Liver (tissue), 9 donors: ENCODE results near the gene TRPC4. TPM values are rescaled to one million over a fixed set of nuclear protein-coding genes. Genes with fewer than 3 reads are reported as not detected.
A peak's percentile ranks its signal among the peaks of the same experiment; 100 is the strongest.

Experiments used
- DNase-seq: peaks from one replicate; pipeline ENCODE4 v3.0.0-alpha.2; 2017; ENCODE audit warnings: low spot score
- H3K27ac ChIP-seq, 2 donors: one replicate each; pipeline ENCODE4 v1.7.0; 2013; ENCODE audit warnings: inconsistent platforms in 2 of 2, low read length in 2 of 2, control low read depth in 1 of 2, low read depth in 1 of 2, mild to moderate bottlenecking in 1 of 2
- H3K27me3 ChIP-seq, 4 donors: one replicate each; pipeline versions ENCODE4 v1.6.1 to v1.7.0; 2013; ENCODE audit warnings: low read length in 3 of 4, inconsistent platforms in 1 of 4, mild to moderate bottlenecking in 1 of 4, moderate library complexity in 1 of 4; ENCODE audit not compliant: control insufficient read depth in 4 of 4, insufficient read depth in 4 of 4
- H3K36me3 ChIP-seq, 4 donors: one replicate each; pipeline versions ENCODE4 v1.6.1 to v1.7.0; 2013; ENCODE audit warnings: low read length in 3 of 4, mild to moderate bottlenecking in 3 of 4, low read depth in 1 of 4, moderate library complexity in 1 of 4; ENCODE audit not compliant: control insufficient read depth in 4 of 4, insufficient read depth in 3 of 4
- H3K4me1 ChIP-seq, 4 donors: one replicate each; pipeline versions ENCODE4 v1.6.1 to v1.7.0; 2013; ENCODE audit warnings: low read length in 3 of 4, mild to moderate bottlenecking in 3 of 4, moderate library complexity in 1 of 4; ENCODE audit not compliant: control insufficient read depth in 4 of 4, insufficient read depth in 4 of 4
- H3K4me3 ChIP-seq, 3 donors: one replicate each; pipeline versions ENCODE4 v1.6.1 to v1.7.0; 2013; ENCODE audit warnings: low read length in 3 of 3, control low read depth in 1 of 3, low read depth in 1 of 3, mild to moderate bottlenecking in 1 of 3
- H3K9ac ChIP-seq, 2 donors: one replicate each; pipeline ENCODE4 v1.7.0; 2013; ENCODE audit warnings: low read length in 2 of 2, mild to moderate bottlenecking in 2 of 2, moderate library complexity in 2 of 2, control low read depth in 1 of 2, low read depth in 1 of 2
- H3K9me3 ChIP-seq, 4 donors: one replicate each; pipeline versions ENCODE4 v1.6.1 to v1.7.0; 2013; ENCODE audit warnings: low read length in 3 of 4; ENCODE audit not compliant: control insufficient read depth in 4 of 4
- ATF3 ChIP-seq: IDR thresholded peaks from 2 replicates; pipeline ENCODE4 v1.6.1; 2016; ENCODE audit warnings: antibody characterized with exemption
- CTCF ChIP-seq: fragments of 150-350 bp; IDR thresholded peaks from 2 replicates; pipeline ENCODE4 v1.5.1; 2017; ENCODE audit warnings: improper control_type of control experiment, low read depth, low read length; ENCODE audit not compliant: missing input control
- EGR1 ChIP-seq, 2 donors: IDR thresholded peaks; 2 replicates each; pipeline ENCODE4 v1.6.1; 2016 to 2018; ENCODE audit warnings: antibody characterized with exemption in 2 of 2, low read depth in 2 of 2
- FOXA1 ChIP-seq: IDR thresholded peaks from 2 replicates; pipeline ENCODE4 v1.6.1; 2016; ENCODE audit warnings: antibody characterized with exemption
- GABPA ChIP-seq, 2 donors: IDR thresholded peaks in 1 of 2; conservative IDR thresholded peaks in 1 of 2; 2 replicates each; pipeline ENCODE4 v1.6.1; 2016; ENCODE audit warnings: antibody characterized with exemption in 2 of 2, mild to moderate bottlenecking in 1 of 2, moderate library complexity in 1 of 2
- HNF4G ChIP-seq: IDR thresholded peaks from 2 replicates; pipeline ENCODE4 v1.6.1; 2016; ENCODE audit warnings: antibody characterized with exemption
- JUND ChIP-seq, 2 donors: IDR thresholded peaks; 2 replicates each; pipeline ENCODE4 v1.6.1; 2016; ENCODE audit warnings: antibody characterized with exemption in 2 of 2
- MAX ChIP-seq: IDR thresholded peaks from 2 replicates; pipeline ENCODE4 v1.6.1; 2016; ENCODE audit warnings: antibody characterized with exemption
- RAD21 ChIP-seq, 2 donors: IDR thresholded peaks; 2 replicates each; pipeline ENCODE4 v1.6.1; 2016; ENCODE audit warnings: antibody characterized with exemption in 2 of 2, mild to moderate bottlenecking in 2 of 2
- RXRA ChIP-seq, 2 donors: IDR thresholded peaks; 2 replicates each; pipeline ENCODE4 v1.6.1; 2017 to 2018; ENCODE audit warnings: antibody characterized with exemption in 2 of 2, mild to moderate bottlenecking in 1 of 2
- SP1 ChIP-seq: IDR thresholded peaks from 2 replicates; pipeline ENCODE4 v1.6.1; 2018; ENCODE audit warnings: antibody characterized with exemption, mild to moderate bottlenecking
- TAF1 ChIP-seq: conservative IDR thresholded peaks from 2 replicates; pipeline ENCODE4 v1.6.1; 2016; ENCODE audit warnings: antibody characterized with exemption, mild to moderate bottlenecking
- YY1 ChIP-seq: IDR thresholded peaks from 2 replicates; pipeline ENCODE4 v1.6.1; 2016; ENCODE audit warnings: antibody characterized with exemption, mild to moderate bottlenecking
- ZBTB33 ChIP-seq: IDR thresholded peaks from 2 replicates; pipeline ENCODE4 v1.6.1; 2016; ENCODE audit warnings: antibody characterized with exemption
- WGBS: extraction: QIAGEN DNeasy Blood & Tissue Kit; methylation state at CpG from one replicate; pipeline ENCODE4 v1.1.7; 2013; 5-methylcytosine and 5-hydroxymethylcytosine counted together
- polyA plus RNA-seq, 2 donors: library from polyadenylated mRNA; stranded (reverse) in 1 of 2; unstranded in 1 of 2; fragments of 200-250 nt in 1 of 2; fragments of >200 nt in 1 of 2; fragmentation: Nextera tagmentation in 1 of 2; extraction: Ambion mirVana in 1 of 2; gene quantifications; one replicate each; pipeline versions ENCODE4 v1.2.1 to v1.2.3, GENCODE V29; 2013 to 2015
- total RNA-seq, 2 donors: library from RNA; depleted of rRNA; stranded (reverse); fragments of >200 nt; gene quantifications; one replicate each; pipeline ENCODE4 v1.2.3, GENCODE V29; 2014
- donor health status: healthy.
- donor health status: healthy.
- donor health status: healthy.
- donor health status: healthy.
- donor health status: healthy.

The TRPC4 gene
- total and polyA plus RNA-seq, 4 donors = 0.04 to 0.17 (median 0.05) TPM; not detected in 1

GRCh38 chr13:37769078-37769477 is 100.5 kb downstream of the TRPC4 start:
- H3K4me3 ChIP-seq = no peak overlapping the region
- no peaks in the 10 kb centered on the region for H3K27me3 ChIP-seq
- H3K27ac ChIP-seq = no peak overlapping the region
- H3K4me1 ChIP-seq = no peaks in the 10 kb centered on the region
- no peak for DNase-seq
- no peaks in the 10 kb centered on the region for H3K36me3 ChIP-seq
- TF ChIP-seq RAD21 (IDR thresholded peaks at IDR 0.05) (peak; percentile 26 to 48), RXRA (IDR thresholded peaks at IDR 0.05) (no peak), EGR1 (IDR thresholded peaks at IDR 0.05; ENCODE audit: low read depth in 2 of 2) (no peak), GABPA (IDR thresholded peaks at IDR 0.05 in 1 of 2, conservative IDR thresholded peaks at IDR 0.05 in 1 of 2) (no peak), CTCF (peak; percentile 16)
- 42% methylated on average over 2 of the region's 2 CpGs for WGBS
- no peaks in the 10 kb centered on the region for H3K9me3 ChIP-seq
- H3K9ac ChIP-seq = no peak overlapping the region

- no peaks in the 10 kb centered on the region for H3K4me1 ChIP-seq
- TF ChIP-seq TAF1 (no peak), MAX (no peak), SP1 (no peak), HNF4G (no peak), YY1 (no peak), RXRA (IDR thresholded peaks at IDR 0.05) (no peak), EGR1 (IDR thresholded peaks at IDR 0.05; ENCODE audit: low read depth in 2 of 2) (no peak), GABPA (IDR thresholded peaks at IDR 0.05 in 1 of 2, conservative IDR thresholded peaks at IDR 0.05 in 1 of 2) (no peak), RAD21 (IDR thresholded peaks at IDR 0.05) (no peak), JUND (IDR thresholded peaks at IDR 0.05) (no peak), CTCF (no peak), FOXA1 (no peak), ZBTB33 (no peak), ATF3 (no peak)
- no peak overlapping the region for H3K4me3 ChIP-seq
- no peak for DNase-seq
- 75% methylated on average over 3 of the region's 3 CpGs for WGBS
- H3K27ac ChIP-seq = no peak overlapping the region
- H3K36me3 ChIP-seq = no peaks in the 10 kb centered on the region
- H3K27me3 ChIP-seq = no peaks in the 10 kb centered on the region
- H3K9me3 ChIP-seq = no peaks in the 10 kb centered on the region
- no peak overlapping the region for H3K9ac ChIP-seq
Observed at GRCh38 chr13:37766502-37766901, 103.1 kb downstream of the TRPC4 start.
